ENCODE data around the gene DHX16. TPM values are rescaled to one million over a fixed set of nuclear protein-coding genes. Genes with fewer than 3 reads are reported as not detected.

DHX16 gene
- total and polyA plus RNA-seq, 10 donors = 21.7 to 39.7 (median 35.2) TPM

DNA sequence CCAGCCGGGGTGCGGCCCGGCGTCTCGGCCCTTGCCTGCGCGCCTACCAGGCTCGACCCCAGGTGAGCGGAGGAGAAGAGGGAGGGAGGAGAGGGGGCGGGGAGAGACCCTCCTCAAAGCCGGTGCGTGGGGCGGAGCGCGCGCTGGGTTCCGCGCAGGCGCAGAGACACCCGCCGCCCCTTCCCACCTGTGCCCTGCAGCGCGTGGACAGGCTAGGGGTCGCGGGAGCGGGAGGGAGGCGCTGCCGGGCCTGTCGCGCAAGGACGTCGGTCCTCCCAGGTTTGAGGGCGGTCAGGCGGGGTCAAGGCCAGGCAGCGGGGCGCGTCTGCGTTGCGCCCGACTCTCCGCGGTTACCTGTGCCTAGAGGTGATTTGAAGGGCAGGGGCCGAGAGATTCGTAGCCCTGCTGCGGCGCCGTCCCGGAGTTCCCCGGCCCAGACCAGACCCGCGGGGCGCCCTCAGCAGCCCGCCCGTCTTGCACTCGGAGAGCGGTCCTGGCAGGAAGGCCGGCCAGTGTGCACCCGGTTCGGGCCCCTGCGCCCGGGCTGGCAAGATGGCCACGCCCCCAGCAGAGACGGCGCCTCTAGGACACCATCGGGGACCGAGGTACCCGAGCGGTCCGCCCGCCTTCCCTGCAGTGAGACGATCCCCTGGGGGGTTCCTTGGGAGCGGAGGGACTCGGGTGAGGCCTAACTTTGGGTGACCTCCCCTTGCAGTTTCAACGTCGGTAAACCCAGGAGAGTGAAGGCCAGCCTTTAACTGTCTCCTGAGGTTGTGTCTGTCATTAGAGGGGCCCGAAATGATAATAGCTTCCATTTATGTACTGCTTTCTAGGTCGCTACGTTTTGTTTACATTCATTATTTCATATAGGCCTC, 25.3 kb downstream of the DHX16 start:
- Histone ChIP-seq H3K9me3 (no peaks in the 10 kb centered on the region), H3K4me3 (peak overlapping the region; percentile 91 to 100 (median 95)), H3K4me1 (peaks cover 12 to 57% (median 25%) of the 10 kb centered on the region in 6 donors), H3K36me3 (peaks cover 0 to 57% (median 15%) of the 10 kb centered on the region in 6 donors), H3K27me3 (replicated peaks in 1 of 7) (no peaks in the 10 kb centered on the region), H3K27ac (peak overlapping the region; percentile 85 to 97 (median 95))
- 0 to 1% (median 1%) methylated on average over 11 to 78 of the region's 78 CpGs for WGBS, 5 donors
- TF ChIP-seq POLR2AphosphoS5 (IDR thresholded peaks at IDR 0.05) (peak; percentile 61 to 83 (median 75)), POLR2A (IDR thresholded peaks at IDR 0.05) (no peak)
- TF ChIP-seq, protein P1, sequence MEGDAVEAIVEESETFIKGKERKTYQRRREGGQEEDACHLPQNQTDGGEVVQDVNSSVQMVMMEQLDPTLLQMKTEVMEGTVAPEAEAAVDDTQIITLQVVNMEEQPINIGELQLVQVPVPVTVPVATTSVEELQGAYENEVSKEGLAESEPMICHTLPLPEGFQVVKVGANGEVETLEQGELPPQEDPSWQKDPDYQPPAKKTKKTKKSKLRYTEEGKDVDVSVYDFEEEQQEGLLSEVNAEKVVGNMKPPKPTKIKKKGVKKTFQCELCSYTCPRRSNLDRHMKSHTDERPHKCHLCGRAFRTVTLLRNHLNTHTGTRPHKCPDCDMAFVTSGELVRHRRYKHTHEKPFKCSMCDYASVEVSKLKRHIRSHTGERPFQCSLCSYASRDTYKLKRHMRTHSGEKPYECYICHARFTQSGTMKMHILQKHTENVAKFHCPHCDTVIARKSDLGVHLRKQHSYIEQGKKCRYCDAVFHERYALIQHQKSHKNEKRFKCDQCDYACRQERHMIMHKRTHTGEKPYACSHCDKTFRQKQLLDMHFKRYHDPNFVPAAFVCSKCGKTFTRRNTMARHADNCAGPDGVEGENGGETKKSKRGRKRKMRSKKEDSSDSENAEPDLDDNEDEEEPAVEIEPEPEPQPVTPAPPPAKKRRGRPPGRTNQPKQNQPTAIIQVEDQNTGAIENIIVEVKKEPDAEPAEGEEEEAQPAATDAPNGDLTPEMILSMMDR (IDR thresholded peaks at IDR 0.05 in 8 of 11, conservative IDR thresholded peaks at IDR 0.05 in 3 of 11) = peak in 1 of 11 experiments; percentile 5
- DNase-seq = peak; percentile 95
- intact Hi-C loops (cut with DNase I; ENCODE audit: low total_unique reads) = no loop called here

DNA sequence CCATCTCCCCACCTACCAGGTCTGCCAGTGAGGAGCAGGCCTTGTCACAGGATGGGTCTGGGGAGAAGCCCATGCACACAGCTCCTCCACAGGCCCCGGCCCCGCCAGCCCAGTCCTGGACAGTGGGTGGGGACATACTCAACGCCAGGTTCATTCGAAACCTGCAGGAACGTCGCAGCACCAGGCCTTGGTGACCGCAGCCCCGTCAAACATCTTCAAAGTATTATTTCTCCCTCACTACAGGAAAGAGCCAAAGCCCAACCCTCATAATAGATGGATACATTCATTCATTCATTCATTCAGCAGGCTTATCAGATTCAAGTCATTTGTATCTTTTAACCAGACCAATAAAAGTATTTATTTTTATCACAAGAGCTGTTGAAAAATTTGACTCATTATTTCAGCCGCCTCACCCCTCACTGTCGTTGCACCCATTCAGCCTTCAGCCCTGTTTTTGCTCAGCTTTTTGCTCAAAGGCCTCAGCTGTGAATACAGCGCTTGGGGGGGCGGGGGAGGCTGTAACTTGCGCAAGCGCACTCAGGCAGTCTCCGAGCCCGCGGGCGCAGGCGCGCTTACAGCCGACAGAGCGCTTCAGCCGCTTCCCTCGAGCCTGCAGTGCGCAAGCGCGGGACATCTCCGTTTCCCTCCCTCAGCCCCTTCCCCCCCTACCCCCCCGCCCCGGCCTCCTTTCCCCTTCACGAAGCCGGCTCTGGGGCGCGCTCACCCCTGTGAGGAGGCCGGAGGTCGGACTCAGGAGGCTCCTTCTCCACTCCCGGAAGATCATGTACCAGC, 26.2 kb downstream of the DHX16 start, which contains the start of gene C6orf136:
Gene C6orf136 (plus strand): TSS at position 684 of the 792 bp plus-strand sequence. CDS start 99 bp downstream, at position 783.
- Histone ChIP-seq H3K27ac (peak within 1 kb of the TSS; percentile 85 to 97 (median 95)), H3K4me3 (peak within 1 kb of the TSS; percentile 91 to 100 (median 95)), H3K9me3 (no peaks in the 10 kb centered on the region), H3K27me3 (replicated peaks in 1 of 7) (no peaks in the 10 kb centered on the region), H3K4me1 (peaks cover 12 to 57% (median 25%) of the 10 kb centered on the region in 6 donors), H3K36me3 (peaks cover 0 to 57% (median 9%) of the 10 kb centered on the region in 6 donors)
- intact Hi-C loops (cut with DNase I; ENCODE audit: low total_unique reads) = no loop called here
- TF ChIP-seq POLR2A (IDR thresholded peaks at IDR 0.05) = no peak
- TF ChIP-seq, protein P1 (IDR thresholded peaks at IDR 0.05 in 8 of 11, conservative IDR thresholded peaks at IDR 0.05 in 3 of 11) = peak in 2 of 11 experiments; percentile 11 to 18
- DNase-seq = peak; percentile 98
- 15 to 21% (median 17%) methylated on average over 27 to 37 of the region's 37 CpGs for WGBS, 5 donors

DNA sequence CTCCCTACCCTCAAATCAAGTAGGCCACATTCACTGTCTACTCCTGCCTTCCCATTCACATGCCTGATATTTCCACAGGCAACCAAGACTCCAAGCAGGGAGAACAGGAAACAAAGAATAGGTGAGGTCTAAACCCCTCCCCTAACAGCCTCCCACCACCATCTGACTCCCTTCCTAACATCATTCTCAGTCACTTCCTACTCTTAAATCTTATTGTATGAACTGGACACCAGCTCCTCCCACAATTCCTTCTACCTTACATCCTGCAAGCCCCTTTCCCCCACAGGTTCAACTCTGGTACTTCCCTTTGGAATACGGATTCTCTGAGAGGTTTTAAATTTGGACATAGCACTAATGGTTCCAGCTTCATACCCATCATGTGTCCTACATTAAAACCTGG, 26.8 kb downstream of the DHX16 start:
- no peak overlapping the region for H3K4me3 ChIP-seq
- peaks cover 12 to 57% (median 25%) of the 10 kb centered on the region in 6 donors for H3K4me1 ChIP-seq
- no peak overlapping the region for H3K27ac ChIP-seq
- intact Hi-C loops (cut with DNase I; ENCODE audit: low total_unique reads) = no loop called here
- WGBS, 5 donors = 75 to 88% (median 85%) methylated on average over 1 of the region's 1 CpG
- peaks cover 0 to 57% (median 6%) of the 10 kb centered on the region in 6 donors for H3K36me3 ChIP-seq
- no peak for DNase-seq
- TF ChIP-seq, protein P1 (IDR thresholded peaks at IDR 0.05 in 8 of 11, conservative IDR thresholded peaks at IDR 0.05 in 3 of 11) = no peak
- no peak for TF ChIP-seq POLR2A (IDR thresholded peaks at IDR 0.05)
- no peak for TF ChIP-seq POLR2AphosphoS5 (IDR thresholded peaks at IDR 0.05)
- no peaks in the 10 kb centered on the region for H3K27me3 ChIP-seq (replicated peaks in 1 of 7)
- H3K9me3 ChIP-seq = no peaks in the 10 kb centered on the region

Measured in spleen (tissue), 11 donors.